ENCODE results near the gene RETREG1.

- no peak for TF ChIP-seq CTCF (IDR thresholded peaks at IDR 0.05; ENCODE audit: low read length)
- TF ChIP-seq EZH2 (optimal IDR thresholded peaks at IDR 0.05; ENCODE audit: low read depth, low read length): no peak
- TF ChIP-seq EZH2phosphoT487 (IDR thresholded peaks at IDR 0.05; ENCODE audit: low read length): no peak
Measured at GRCh38 chr5:16659536-16659935, 42.7 kb upstream of the RETREG1 start.
